Measurements from ENCODE around the gene RGS6.

DNA sequence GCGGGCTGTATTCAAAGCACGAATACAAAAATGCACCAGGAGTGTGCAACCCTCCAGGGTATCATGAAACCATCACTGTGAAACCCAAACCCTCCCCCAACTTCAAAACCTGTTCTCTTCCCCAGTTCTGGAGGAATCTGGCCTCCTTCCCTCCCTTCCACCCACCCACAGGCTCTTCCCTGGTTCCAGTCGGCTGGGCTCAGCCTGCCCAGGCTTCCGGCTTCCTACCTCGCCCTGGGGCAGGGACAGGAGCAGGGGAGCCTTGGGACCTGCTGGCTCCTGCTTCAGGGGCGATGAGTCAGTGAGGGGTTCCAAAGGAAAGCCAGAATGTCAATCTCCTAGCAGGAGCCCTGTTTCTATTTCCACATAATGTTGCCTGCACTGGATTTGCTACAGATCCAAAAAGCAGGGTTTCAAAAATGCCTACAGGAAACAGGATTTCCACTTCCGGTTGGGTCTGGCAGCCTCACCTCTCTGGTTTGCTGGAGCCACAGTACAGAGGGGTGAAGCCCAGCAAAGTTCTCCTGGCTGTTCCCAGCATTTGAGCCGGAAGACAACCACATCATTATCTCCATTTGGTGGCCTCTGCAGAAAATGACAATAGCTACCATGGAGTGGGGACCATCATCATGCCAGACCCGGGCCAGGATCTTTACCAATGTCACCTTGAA, 683.4 kb downstream of the RGS6 start:
- TF ChIP-seq, protein P1, sequence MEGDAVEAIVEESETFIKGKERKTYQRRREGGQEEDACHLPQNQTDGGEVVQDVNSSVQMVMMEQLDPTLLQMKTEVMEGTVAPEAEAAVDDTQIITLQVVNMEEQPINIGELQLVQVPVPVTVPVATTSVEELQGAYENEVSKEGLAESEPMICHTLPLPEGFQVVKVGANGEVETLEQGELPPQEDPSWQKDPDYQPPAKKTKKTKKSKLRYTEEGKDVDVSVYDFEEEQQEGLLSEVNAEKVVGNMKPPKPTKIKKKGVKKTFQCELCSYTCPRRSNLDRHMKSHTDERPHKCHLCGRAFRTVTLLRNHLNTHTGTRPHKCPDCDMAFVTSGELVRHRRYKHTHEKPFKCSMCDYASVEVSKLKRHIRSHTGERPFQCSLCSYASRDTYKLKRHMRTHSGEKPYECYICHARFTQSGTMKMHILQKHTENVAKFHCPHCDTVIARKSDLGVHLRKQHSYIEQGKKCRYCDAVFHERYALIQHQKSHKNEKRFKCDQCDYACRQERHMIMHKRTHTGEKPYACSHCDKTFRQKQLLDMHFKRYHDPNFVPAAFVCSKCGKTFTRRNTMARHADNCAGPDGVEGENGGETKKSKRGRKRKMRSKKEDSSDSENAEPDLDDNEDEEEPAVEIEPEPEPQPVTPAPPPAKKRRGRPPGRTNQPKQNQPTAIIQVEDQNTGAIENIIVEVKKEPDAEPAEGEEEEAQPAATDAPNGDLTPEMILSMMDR (IDR thresholded peaks at IDR 0.05): no peak
- TF ChIP-seq POLR2AphosphoS5 (IDR thresholded peaks at IDR 0.05) (no peak), POLR2A (IDR thresholded peaks at IDR 0.05) (no peak), EP300 (IDR thresholded peaks at IDR 0.05) (no peak)
